ENCODE measurements around the gene YEATS4. TPM values are rescaled to one million over a fixed set of nuclear protein-coding genes. Genes with fewer than 3 reads are reported as not detected.
"Not testable (repeated sequence)": the region's sequence is repeated elsewhere in the genome, so short reads cannot be mapped to it uniquely, and the experiment has no call there.

YEATS4 gene
- polyA plus RNA-seq (ENCODE audit: insufficient read length in 3 of 3), result 10 to 100 TPM; 25.3 to 36.3 (median 34.1) TPM

- peak; percentile 63 to 86 (median 77) for DNase-seq (ENCODE audit: low read depth in 3 of 3, low spot score in 2 of 3)
These were observed at the start of gene YEATS4 for GRCh38 chr12:69359531-69360347. TSS of gene YEATS4 (plus strand) at chr12:69359743. CDS start at chr12:69359973, 230 bp downstream.

DNA sequence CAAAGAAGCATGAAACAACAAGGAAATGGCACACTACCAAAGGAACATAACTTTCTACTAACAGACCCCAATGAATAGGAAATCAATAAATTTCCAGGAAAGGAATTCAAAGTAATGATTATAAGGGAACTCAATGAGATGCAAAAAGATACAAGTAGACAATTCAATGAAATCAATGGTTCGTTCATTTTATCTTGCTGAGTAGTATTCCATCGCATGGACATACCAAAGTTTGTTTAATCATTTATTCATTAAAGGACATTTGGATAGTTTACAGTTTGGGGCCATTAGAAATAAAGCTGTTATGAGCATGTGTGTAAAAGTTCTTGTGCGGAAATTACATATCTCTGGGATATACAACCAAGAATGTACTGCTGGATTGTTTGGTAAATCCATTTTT lies 46.3 kb upstream of the YEATS4 start:
- no peak for DNase-seq (ENCODE audit: low read depth in 3 of 3, low spot score in 2 of 3)

GRCh38 chr12:69316784-69317183 lies 42.8 kb upstream of the YEATS4 start:
- not testable (repeated sequence) for DNase-seq (ENCODE audit: low read depth in 3 of 3, low spot score in 2 of 3)

- DNase-seq (ENCODE audit: low read depth in 3 of 3, low spot score in 2 of 3), result not testable (repeated sequence)
These were observed 42.3 kb upstream of the YEATS4 start for GRCh38 chr12:69317233-69317632.

- DNase-seq (ENCODE audit: low read depth in 3 of 3, low spot score in 2 of 3), result no peak
These were observed 41.3 kb upstream of the YEATS4 start for GRCh38 chr12:69318225-69318624.

DNA sequence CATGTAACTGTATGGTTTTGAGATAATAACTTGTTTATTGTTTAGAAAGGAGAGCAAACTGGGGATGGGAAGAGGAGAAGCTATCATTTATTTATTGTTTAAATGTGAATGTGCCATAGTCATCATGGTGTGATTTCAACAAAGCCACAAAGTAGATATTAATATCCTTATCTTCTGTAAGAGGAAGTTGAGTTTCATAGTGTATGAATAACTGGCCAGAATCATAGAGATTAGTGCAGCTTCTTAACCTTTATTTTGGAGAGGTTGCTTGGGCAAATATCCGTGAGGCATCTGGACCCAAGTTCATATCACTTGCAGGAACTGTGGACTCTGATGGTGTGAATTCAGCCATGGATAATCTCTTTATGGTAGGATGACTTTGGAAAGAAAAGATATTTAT lies 38.2 kb upstream of the YEATS4 start:
- DNase-seq (ENCODE audit: low read depth in 3 of 3, low spot score in 2 of 3), result no peak

GRCh38 chr12:69324797-69325466 lies 34.6 kb upstream of the YEATS4 start:
- DNase-seq (ENCODE audit: low read depth in 3 of 3, low spot score in 2 of 3), result no peak

- no peak for DNase-seq (ENCODE audit: low read depth in 3 of 3, low spot score in 2 of 3)
These were observed 31.1 kb upstream of the YEATS4 start for GRCh38 chr12:69328426-69328825.

DNA sequence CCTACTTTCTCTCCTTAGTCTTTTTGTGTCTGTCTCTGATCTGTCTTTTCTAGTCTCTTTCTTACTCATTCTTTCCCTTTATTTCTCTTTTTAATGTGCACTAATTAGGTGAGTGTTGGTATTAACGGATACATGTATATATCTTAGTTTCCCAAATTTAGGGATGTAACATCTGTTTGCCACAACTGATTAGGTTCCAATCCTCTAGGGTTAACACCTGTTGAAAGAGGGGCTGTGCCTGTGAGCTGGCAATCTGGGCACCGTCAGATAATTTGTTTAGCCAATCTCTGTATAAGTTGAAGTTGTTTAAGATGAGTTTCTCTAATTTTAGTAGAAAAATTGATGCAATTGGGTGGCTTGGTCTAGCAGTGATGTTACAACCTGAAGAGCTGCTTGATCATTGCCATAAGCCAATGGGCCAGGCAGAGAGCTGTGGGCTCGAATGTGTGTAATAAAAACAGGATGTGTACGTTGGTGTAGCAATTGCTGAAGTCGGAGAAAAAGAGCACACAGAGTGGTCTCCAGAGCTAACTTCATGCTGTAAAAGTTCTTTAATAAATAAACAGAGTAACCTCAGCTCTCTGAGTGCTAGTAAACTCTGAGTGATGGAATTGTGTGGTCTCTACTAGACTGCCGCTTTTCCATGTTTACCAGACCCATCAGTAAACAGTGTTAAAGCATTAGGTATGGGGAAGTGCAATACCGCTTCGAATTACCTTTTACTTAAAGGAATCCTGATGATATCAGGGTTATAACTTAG lies 29.7 kb upstream of the YEATS4 start:
- DNase-seq (ENCODE audit: low read depth in 3 of 3, low spot score in 2 of 3), result no peak

GRCh38 chr12:69330475-69331473 lies 28.8 kb upstream of the YEATS4 start:
- DNase-seq (ENCODE audit: low read depth in 3 of 3, low spot score in 2 of 3), result peak in 1 of 3 donors; percentile 26

- no peak for DNase-seq (ENCODE audit: low read depth in 3 of 3, low spot score in 2 of 3)
These were observed 28.0 kb upstream of the YEATS4 start for GRCh38 chr12:69331519-69331908.

DNA sequence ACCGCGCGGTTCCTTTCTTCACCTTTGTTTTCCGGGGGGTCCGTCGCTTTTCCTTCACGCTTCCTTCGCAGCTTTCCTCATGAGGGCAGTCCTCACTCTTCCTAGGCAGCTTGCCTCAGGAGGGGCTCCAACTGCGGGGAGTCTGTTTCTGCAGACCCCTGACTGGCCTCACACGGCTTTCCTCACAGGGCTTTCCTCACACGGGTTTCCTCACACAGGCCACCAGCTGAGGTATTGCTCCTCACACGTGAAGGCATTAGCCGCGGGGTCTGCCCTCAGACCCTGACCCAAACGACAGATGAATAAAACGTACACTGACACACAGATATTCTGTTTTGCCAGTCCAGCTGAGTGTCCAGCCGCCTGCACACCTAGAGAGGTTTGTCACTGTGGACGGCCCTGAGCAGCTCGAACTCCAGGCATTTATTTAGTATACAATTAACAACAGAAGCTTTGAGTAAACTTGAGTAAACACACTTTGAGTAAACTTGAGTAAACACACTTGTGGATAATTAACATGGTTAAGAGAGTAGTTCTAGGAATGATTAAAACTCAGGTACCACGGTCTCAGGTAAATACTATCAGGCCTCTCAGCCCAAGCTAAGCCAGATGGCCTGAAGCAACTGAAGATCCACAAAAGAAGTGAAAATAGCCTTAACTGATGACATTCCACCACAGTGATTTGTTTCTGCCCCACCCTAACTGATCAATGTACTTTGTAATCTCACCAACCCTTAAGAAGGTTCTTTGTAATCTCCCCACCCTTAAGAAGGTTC lies 27.4 kb upstream of the YEATS4 start:
- no peak for DNase-seq (ENCODE audit: low read depth in 3 of 3, low spot score in 2 of 3)

GRCh38 chr12:69332815-69333358 lies 26.7 kb upstream of the YEATS4 start:
- DNase-seq (ENCODE audit: low read depth in 3 of 3, low spot score in 2 of 3), result no peak

DNA sequence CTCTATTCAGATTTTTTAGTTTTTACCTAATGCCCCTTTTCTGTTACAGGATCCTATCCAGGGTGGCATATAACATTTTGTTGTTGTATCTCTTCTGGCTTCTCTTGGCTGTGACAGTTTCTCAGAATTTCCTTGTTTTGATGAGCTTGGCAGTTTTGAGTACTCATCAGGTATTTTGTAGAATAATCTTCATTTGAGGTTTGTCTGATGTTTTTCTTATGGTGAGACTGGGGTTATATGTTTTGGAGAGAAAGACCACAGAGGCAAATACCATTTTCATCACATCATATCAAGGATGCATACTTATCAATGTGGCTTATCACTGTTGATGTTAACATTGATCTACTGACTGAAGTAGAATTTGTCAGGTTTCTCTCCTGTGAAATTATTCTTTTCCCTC lies 25.4 kb upstream of the YEATS4 start:
- no peak for DNase-seq (ENCODE audit: low read depth in 3 of 3, low spot score in 2 of 3)

- no peak for DNase-seq (ENCODE audit: low read depth in 3 of 3, low spot score in 2 of 3)
These were observed 22.0 kb upstream of the YEATS4 start for GRCh38 chr12:69337311-69338090.

DNA sequence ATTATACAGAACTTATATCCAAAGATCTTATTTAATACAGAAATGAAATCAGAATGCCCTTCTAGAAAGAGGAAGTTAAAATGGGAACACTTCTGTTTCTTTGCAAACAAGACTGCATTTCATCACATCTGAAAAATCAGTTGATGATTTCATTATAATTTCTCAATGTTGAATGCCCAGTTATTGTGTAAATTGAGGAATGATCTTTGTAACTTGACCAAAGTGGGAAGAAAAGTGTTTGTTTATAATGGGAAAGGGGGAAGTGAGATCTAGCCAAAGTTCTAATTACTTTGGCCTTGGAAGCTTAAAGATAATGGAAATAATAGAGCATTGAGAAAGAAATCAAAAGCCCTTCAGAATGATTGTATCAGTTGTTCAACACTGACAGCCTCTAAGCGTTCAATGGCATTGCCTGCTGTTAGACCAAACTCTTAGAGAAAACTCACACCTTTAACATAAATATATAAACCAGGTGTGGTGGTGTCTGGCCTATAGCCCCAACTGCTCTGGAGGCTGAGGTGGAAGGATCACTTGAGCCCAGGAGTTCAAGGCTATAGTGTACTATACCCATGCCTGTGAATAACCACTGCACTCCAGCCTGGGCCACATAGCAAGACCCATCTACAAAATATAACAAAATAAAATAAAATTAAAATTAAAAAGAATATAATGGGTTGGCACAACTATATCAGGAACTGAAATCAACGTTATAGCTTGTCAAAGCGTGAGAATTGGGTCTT lies 21.3 kb upstream of the YEATS4 start:
- DNase-seq (ENCODE audit: low read depth in 3 of 3, low spot score in 2 of 3), result no peak

GRCh38 chr12:69338936-69339335 lies 20.6 kb upstream of the YEATS4 start:
- no peak for DNase-seq (ENCODE audit: low read depth in 3 of 3, low spot score in 2 of 3)

- DNase-seq (ENCODE audit: low read depth in 3 of 3, low spot score in 2 of 3), result no peak
These were observed 19.5 kb upstream of the YEATS4 start for GRCh38 chr12:69339999-69340398.

Data from right renal cortex interstitium (tissue), 3 donors.